ENCODE measurements around the gene CPLANE2. TPM values are rescaled to one million over a fixed set of nuclear protein-coding genes. Genes with fewer than 3 reads are reported as not detected.

Gene CPLANE2
- total RNA-seq, 1 experiment from 2014 or later: 5.0 TPM

GRCh38 chr1:16181887-16182719 lies 54.9 kb downstream of the CPLANE2 start (continued):
- TF ChIP-seq ZNF317 (CRISPR knock-in tag; IDR thresholded peaks at IDR 0.05; ENCODE audit: borderline replicate concordance, low read depth) (no peak), ZNF232 (CRISPR knock-in tag; IDR thresholded peaks at IDR 0.05) (no peak), ZNF423 (CRISPR knock-in tag; IDR thresholded peaks at IDR 0.05) (no peak), FOXJ3 (CRISPR knock-in tag; IDR thresholded peaks at IDR 0.05; ENCODE audit: borderline replicate concordance) (no peak), MAX (CRISPR knock-in tag; IDR thresholded peaks at IDR 0.05) (0 out of 2 replicates have a peak, but pooled peaks have one; percentile 13), E2F4 (CRISPR knock-in tag; IDR thresholded peaks at IDR 0.05; ENCODE audit: borderline replicate concordance, low read depth) (no peak), MLX (CRISPR knock-in tag; IDR thresholded peaks at IDR 0.05) (no peak), CTCF (IDR thresholded peaks at IDR 0.05) (no peak), SP1 (CRISPR knock-in tag; conservative IDR thresholded peaks at IDR 0.05) (no peak), ZSCAN18 (CRISPR knock-in tag; IDR thresholded peaks at IDR 0.05) (no peak), PRDM15 (CRISPR knock-in tag; IDR thresholded peaks at IDR 0.05) (no peak), FOXP1 (CRISPR knock-in tag; IDR thresholded peaks at IDR 0.05; ENCODE audit: borderline replicate concordance) (peak; percentile 53; the same call in 1 of the 2 replicates), PRRX2 (CRISPR knock-in tag; IDR thresholded peaks at IDR 0.05) (no peak), OVOL2 (CRISPR knock-in tag; IDR thresholded peaks at IDR 0.05; ENCODE audit: borderline replicate concordance) (no peak), ZNF416 (CRISPR knock-in tag; IDR thresholded peaks at IDR 0.05) (no peak), SMAD3 (CRISPR knock-in tag; IDR thresholded peaks at IDR 0.05; ENCODE audit: borderline replicate concordance) (no peak), EMX1 (CRISPR knock-in tag; IDR thresholded peaks at IDR 0.05) (no peak), STAT6 (CRISPR knock-in tag; conservative IDR thresholded peaks at IDR 0.05; ENCODE audit: low read depth) (no peak), HMGA2 (CRISPR knock-in tag; IDR thresholded peaks at IDR 0.05) (no peak), ELF4 (CRISPR knock-in tag; IDR thresholded peaks at IDR 0.05; ENCODE audit: low read depth) (no peak)

All from WTC11 (cell line).